Liver (tissue), 9 donors: ENCODE results near the gene PLAAT5. TPM values are rescaled to one million over a fixed set of nuclear protein-coding genes. Genes with fewer than 3 reads are reported as not detected.

ENCODE experiments used
- DNase-seq: peaks from one replicate; pipeline ENCODE4 v3.0.0-alpha.2; 2017; ENCODE audit warnings: low spot score
- H3K27ac ChIP-seq, 2 donors: one replicate each; pipeline ENCODE4 v1.7.0; 2013; ENCODE audit warnings: inconsistent platforms in 2 of 2, low read length in 2 of 2, control low read depth in 1 of 2, low read depth in 1 of 2, mild to moderate bottlenecking in 1 of 2
- H3K27me3 ChIP-seq, 4 donors: one replicate each; pipeline versions ENCODE4 v1.6.1 to v1.7.0; 2013; ENCODE audit warnings: low read length in 3 of 4, inconsistent platforms in 1 of 4, mild to moderate bottlenecking in 1 of 4, moderate library complexity in 1 of 4; ENCODE audit not compliant: control insufficient read depth in 4 of 4, insufficient read depth in 4 of 4
- H3K36me3 ChIP-seq, 4 donors: one replicate each; pipeline versions ENCODE4 v1.6.1 to v1.7.0; 2013; ENCODE audit warnings: low read length in 3 of 4, mild to moderate bottlenecking in 3 of 4, low read depth in 1 of 4, moderate library complexity in 1 of 4; ENCODE audit not compliant: control insufficient read depth in 4 of 4, insufficient read depth in 3 of 4
- H3K4me1 ChIP-seq, 4 donors: one replicate each; pipeline versions ENCODE4 v1.6.1 to v1.7.0; 2013; ENCODE audit warnings: low read length in 3 of 4, mild to moderate bottlenecking in 3 of 4, moderate library complexity in 1 of 4; ENCODE audit not compliant: control insufficient read depth in 4 of 4, insufficient read depth in 4 of 4
- H3K4me3 ChIP-seq, 3 donors: one replicate each; pipeline versions ENCODE4 v1.6.1 to v1.7.0; 2013; ENCODE audit warnings: low read length in 3 of 3, control low read depth in 1 of 3, low read depth in 1 of 3, mild to moderate bottlenecking in 1 of 3
- H3K9ac ChIP-seq, 2 donors: one replicate each; pipeline ENCODE4 v1.7.0; 2013; ENCODE audit warnings: low read length in 2 of 2, mild to moderate bottlenecking in 2 of 2, moderate library complexity in 2 of 2, control low read depth in 1 of 2, low read depth in 1 of 2
- H3K9me3 ChIP-seq, 4 donors: one replicate each; pipeline versions ENCODE4 v1.6.1 to v1.7.0; 2013; ENCODE audit warnings: low read length in 3 of 4; ENCODE audit not compliant: control insufficient read depth in 4 of 4
- EGR1 ChIP-seq, 2 donors: IDR thresholded peaks; 2 replicates each; pipeline ENCODE4 v1.6.1; 2016 to 2018; ENCODE audit warnings: antibody characterized with exemption in 2 of 2, low read depth in 2 of 2
- FOXA1 ChIP-seq: IDR thresholded peaks from 2 replicates; pipeline ENCODE4 v1.6.1; 2016; ENCODE audit warnings: antibody characterized with exemption
- FOXA2 ChIP-seq: IDR thresholded peaks from 2 replicates; pipeline ENCODE4 v1.6.1; 2016; ENCODE audit warnings: antibody characterized with exemption
- GABPA ChIP-seq, 2 donors: IDR thresholded peaks in 1 of 2; conservative IDR thresholded peaks in 1 of 2; 2 replicates each; pipeline ENCODE4 v1.6.1; 2016; ENCODE audit warnings: antibody characterized with exemption in 2 of 2, mild to moderate bottlenecking in 1 of 2, moderate library complexity in 1 of 2
- HNF4A ChIP-seq, 2 donors: conservative IDR thresholded peaks; 2 replicates each; pipeline ENCODE4 v1.6.1; 2016; ENCODE audit warnings: antibody characterized with exemption in 2 of 2, mild to moderate bottlenecking in 2 of 2
- HNF4G ChIP-seq: IDR thresholded peaks from 2 replicates; pipeline ENCODE4 v1.6.1; 2016; ENCODE audit warnings: antibody characterized with exemption
- JUND ChIP-seq, 2 donors: IDR thresholded peaks; 2 replicates each; pipeline ENCODE4 v1.6.1; 2016; ENCODE audit warnings: antibody characterized with exemption in 2 of 2
- NR2F2 ChIP-seq: IDR thresholded peaks from 2 replicates; pipeline ENCODE4 v1.6.1; 2016; ENCODE audit warnings: antibody characterized with exemption
- RAD21 ChIP-seq, 2 donors: IDR thresholded peaks; 2 replicates each; pipeline ENCODE4 v1.6.1; 2016; ENCODE audit warnings: antibody characterized with exemption in 2 of 2, mild to moderate bottlenecking in 2 of 2
- RXRA ChIP-seq, 2 donors: IDR thresholded peaks; 2 replicates each; pipeline ENCODE4 v1.6.1; 2017 to 2018; ENCODE audit warnings: antibody characterized with exemption in 2 of 2, mild to moderate bottlenecking in 1 of 2
- SP1 ChIP-seq: IDR thresholded peaks from 2 replicates; pipeline ENCODE4 v1.6.1; 2018; ENCODE audit warnings: antibody characterized with exemption, mild to moderate bottlenecking
- TAF1 ChIP-seq: conservative IDR thresholded peaks from 2 replicates; pipeline ENCODE4 v1.6.1; 2016; ENCODE audit warnings: antibody characterized with exemption, mild to moderate bottlenecking
- YY1 ChIP-seq: IDR thresholded peaks from 2 replicates; pipeline ENCODE4 v1.6.1; 2016; ENCODE audit warnings: antibody characterized with exemption, mild to moderate bottlenecking
- WGBS: extraction: QIAGEN DNeasy Blood & Tissue Kit; methylation state at CpG from one replicate; pipeline ENCODE4 v1.1.7; 2013; 5-methylcytosine and 5-hydroxymethylcytosine counted together
- polyA plus RNA-seq, 2 donors: library from polyadenylated mRNA; stranded (reverse) in 1 of 2; unstranded in 1 of 2; fragments of 200-250 nt in 1 of 2; fragments of >200 nt in 1 of 2; fragmentation: Nextera tagmentation in 1 of 2; extraction: Ambion mirVana in 1 of 2; gene quantifications; one replicate each; pipeline versions ENCODE4 v1.2.1 to v1.2.3, GENCODE V29; 2013 to 2015
- total RNA-seq, 2 donors: library from RNA; depleted of rRNA; stranded (reverse); fragments of >200 nt; gene quantifications; one replicate each; pipeline ENCODE4 v1.2.3, GENCODE V29; 2014
- TF ChIP-seq, protein P1 (sequence below): fragments of 150-350 bp; IDR thresholded peaks from 2 replicates; pipeline ENCODE4 v1.5.1; 2017; ENCODE audit warnings: improper control_type of control experiment, low read depth, low read length; ENCODE audit not compliant: missing input control
- TF ChIP-seq, protein P2 (sequence below): IDR thresholded peaks from 2 replicates; pipeline ENCODE4 v1.6.1; 2016; ENCODE audit warnings: antibody characterized with exemption
- TF ChIP-seq, protein P3 (sequence below): IDR thresholded peaks from 2 replicates; pipeline ENCODE4 v1.6.1; 2016; ENCODE audit warnings: antibody characterized with exemption, mild to moderate bottlenecking
- TF ChIP-seq, protein P4 (sequence below): IDR thresholded peaks from 2 replicates; pipeline ENCODE4 v1.6.1; 2016; ENCODE audit warnings: antibody characterized with exemption
- TF ChIP-seq, protein P5 (sequence below): IDR thresholded peaks from 2 replicates; pipeline ENCODE4 v1.6.1; 2016; ENCODE audit warnings: antibody characterized with exemption
- donor health status: healthy.
- donor health status: healthy.
- donor health status: healthy.
- donor health status: healthy.
- donor health status: healthy.

The PLAAT5 gene
- total and polyA plus RNA-seq, 4 donors: 0.03 to 1.4 TPM; not detected in 2

DNA sequence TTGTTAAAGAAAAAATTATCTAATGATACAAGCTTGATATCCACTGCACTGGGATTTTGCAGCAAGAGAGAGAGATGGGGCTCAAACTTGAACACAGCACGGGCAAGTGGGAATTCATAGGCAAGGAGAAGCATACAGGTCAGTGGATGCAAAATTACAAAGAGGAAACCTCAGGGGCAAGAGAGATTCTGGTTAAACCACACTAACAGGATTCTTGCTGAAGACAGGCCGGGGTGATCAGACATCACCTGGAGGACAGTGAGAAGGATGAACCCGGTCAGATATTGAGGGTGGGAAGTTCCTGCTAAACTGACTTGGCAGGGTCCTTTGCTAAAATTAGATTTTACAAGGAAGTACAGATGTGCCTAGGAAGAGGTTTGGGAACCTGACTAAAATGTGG, 43.1 kb upstream of the PLAAT5 start:
- WGBS: 86% methylated on average over 3 of the region's 3 CpGs
- no peak for TF ChIP-seq RXRA (IDR thresholded peaks at IDR 0.05)
- no peak for TF ChIP-seq NR2F2
- TF ChIP-seq, protein P1, sequence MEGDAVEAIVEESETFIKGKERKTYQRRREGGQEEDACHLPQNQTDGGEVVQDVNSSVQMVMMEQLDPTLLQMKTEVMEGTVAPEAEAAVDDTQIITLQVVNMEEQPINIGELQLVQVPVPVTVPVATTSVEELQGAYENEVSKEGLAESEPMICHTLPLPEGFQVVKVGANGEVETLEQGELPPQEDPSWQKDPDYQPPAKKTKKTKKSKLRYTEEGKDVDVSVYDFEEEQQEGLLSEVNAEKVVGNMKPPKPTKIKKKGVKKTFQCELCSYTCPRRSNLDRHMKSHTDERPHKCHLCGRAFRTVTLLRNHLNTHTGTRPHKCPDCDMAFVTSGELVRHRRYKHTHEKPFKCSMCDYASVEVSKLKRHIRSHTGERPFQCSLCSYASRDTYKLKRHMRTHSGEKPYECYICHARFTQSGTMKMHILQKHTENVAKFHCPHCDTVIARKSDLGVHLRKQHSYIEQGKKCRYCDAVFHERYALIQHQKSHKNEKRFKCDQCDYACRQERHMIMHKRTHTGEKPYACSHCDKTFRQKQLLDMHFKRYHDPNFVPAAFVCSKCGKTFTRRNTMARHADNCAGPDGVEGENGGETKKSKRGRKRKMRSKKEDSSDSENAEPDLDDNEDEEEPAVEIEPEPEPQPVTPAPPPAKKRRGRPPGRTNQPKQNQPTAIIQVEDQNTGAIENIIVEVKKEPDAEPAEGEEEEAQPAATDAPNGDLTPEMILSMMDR: no peak
- no peak for TF ChIP-seq HNF4G
- TF ChIP-seq, protein P2, sequence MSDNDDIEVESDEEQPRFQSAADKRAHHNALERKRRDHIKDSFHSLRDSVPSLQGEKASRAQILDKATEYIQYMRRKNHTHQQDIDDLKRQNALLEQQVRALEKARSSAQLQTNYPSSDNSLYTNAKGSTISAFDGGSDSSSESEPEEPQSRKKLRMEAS: no peak
- no peak for TF ChIP-seq YY1
- TF ChIP-seq JUND (IDR thresholded peaks at IDR 0.05): no peak
- TF ChIP-seq TAF1: no peak
- no peak for TF ChIP-seq HNF4A (conservative IDR thresholded peaks at IDR 0.05)
- TF ChIP-seq, protein P3, sequence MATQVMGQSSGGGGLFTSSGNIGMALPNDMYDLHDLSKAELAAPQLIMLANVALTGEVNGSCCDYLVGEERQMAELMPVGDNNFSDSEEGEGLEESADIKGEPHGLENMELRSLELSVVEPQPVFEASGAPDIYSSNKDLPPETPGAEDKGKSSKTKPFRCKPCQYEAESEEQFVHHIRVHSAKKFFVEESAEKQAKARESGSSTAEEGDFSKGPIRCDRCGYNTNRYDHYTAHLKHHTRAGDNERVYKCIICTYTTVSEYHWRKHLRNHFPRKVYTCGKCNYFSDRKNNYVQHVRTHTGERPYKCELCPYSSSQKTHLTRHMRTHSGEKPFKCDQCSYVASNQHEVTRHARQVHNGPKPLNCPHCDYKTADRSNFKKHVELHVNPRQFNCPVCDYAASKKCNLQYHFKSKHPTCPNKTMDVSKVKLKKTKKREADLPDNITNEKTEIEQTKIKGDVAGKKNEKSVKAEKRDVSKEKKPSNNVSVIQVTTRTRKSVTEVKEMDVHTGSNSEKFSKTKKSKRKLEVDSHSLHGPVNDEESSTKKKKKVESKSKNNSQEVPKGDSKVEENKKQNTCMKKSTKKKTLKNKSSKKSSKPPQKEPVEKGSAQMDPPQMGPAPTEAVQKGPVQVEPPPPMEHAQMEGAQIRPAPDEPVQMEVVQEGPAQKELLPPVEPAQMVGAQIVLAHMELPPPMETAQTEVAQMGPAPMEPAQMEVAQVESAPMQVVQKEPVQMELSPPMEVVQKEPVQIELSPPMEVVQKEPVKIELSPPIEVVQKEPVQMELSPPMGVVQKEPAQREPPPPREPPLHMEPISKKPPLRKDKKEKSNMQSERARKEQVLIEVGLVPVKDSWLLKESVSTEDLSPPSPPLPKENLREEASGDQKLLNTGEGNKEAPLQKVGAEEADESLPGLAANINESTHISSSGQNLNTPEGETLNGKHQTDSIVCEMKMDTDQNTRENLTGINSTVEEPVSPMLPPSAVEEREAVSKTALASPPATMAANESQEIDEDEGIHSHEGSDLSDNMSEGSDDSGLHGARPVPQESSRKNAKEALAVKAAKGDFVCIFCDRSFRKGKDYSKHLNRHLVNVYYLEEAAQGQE: no peak
- TF ChIP-seq, protein P4, sequence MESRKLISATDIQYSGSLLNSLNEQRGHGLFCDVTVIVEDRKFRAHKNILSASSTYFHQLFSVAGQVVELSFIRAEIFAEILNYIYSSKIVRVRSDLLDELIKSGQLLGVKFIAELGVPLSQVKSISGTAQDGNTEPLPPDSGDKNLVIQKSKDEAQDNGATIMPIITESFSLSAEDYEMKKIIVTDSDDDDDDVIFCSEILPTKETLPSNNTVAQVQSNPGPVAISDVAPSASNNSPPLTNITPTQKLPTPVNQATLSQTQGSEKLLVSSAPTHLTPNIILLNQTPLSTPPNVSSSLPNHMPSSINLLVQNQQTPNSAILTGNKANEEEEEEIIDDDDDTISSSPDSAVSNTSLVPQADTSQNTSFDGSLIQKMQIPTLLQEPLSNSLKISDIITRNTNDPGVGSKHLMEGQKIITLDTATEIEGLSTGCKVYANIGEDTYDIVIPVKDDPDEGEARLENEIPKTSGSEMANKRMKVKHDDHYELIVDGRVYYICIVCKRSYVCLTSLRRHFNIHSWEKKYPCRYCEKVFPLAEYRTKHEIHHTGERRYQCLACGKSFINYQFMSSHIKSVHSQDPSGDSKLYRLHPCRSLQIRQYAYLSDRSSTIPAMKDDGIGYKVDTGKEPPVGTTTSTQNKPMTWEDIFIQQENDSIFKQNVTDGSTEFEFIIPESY: no peak
- no peak for TF ChIP-seq GABPA (IDR thresholded peaks at IDR 0.05 in 1 of 2, conservative IDR thresholded peaks at IDR 0.05 in 1 of 2)
- no peak for TF ChIP-seq SP1
- H3K27me3 ChIP-seq: no peaks in the 10 kb centered on the region
- H3K27ac ChIP-seq: no peak overlapping the region
- DNase-seq: no peak
- no peaks in the 10 kb centered on the region for H3K36me3 ChIP-seq
- H3K4me3 ChIP-seq: no peak overlapping the region
- H3K4me1 ChIP-seq: peaks cover 9 to 25% (median 16%) of the 10 kb centered on the region in 4 donors
- no peaks in the 10 kb centered on the region for H3K9me3 ChIP-seq
- no peak overlapping the region for H3K9ac ChIP-seq

DNA sequence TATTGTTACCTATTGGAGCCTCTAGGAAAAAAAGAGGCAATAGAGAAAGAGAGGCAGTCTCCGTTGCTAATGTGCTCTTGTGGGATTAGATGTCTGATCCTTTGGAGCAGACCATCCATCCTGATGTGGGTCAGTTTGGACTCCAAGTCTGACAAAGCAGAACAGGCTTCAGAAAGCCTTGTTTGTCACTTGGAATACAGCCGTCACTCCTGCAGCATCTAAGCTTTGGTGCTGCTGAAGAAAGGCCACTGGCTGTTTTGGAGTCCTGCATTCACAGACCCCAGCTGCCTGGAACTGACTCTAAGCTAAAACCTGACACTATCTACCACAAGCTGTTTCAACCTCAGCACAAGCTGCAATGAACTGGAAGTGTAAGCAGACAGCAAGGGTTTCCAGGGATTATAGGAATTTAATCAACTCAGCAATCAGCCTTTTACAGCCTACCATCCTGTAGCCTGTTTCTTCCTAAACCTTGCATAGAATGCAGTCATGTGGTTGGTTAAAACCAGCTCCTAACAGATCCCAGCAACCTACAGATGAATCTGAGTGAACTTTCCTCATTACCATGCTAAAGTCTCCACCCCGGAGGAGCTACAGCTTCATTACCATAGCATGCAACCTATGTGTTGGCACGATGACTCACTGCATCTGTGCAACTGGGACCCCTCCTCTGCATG, 42.0 kb upstream of the PLAAT5 start:
- H3K4me3 ChIP-seq: no peak overlapping the region
- H3K36me3 ChIP-seq: no peaks in the 10 kb centered on the region
- H3K4me1 ChIP-seq: peaks cover 5 to 16% (median 10%) of the 10 kb centered on the region in 4 donors
- DNase-seq: no peak
- WGBS: 91% methylated on average over 4 of the region's 4 CpGs
- H3K9me3 ChIP-seq: no peaks in the 10 kb centered on the region
- no peaks in the 10 kb centered on the region for H3K27me3 ChIP-seq
- TF ChIP-seq FOXA1 (no peak), RAD21 (IDR thresholded peaks at IDR 0.05) (no peak), NR2F2 (no peak), SP1 (no peak), HNF4G (no peak), YY1 (no peak), FOXA2 (no peak), HNF4A (conservative IDR thresholded peaks at IDR 0.05) (no peak), EGR1 (IDR thresholded peaks at IDR 0.05; ENCODE audit: low read depth in 2 of 2) (no peak), RXRA (IDR thresholded peaks at IDR 0.05) (no peak)
- TF ChIP-seq, protein P1: no peak
- TF ChIP-seq, protein P2: no peak
- TF ChIP-seq, protein P4: no peak
- TF ChIP-seq, protein P5, sequence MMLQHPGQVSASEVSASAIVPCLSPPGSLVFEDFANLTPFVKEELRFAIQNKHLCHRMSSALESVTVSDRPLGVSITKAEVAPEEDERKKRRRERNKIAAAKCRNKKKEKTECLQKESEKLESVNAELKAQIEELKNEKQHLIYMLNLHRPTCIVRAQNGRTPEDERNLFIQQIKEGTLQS: no peak
- no peak overlapping the region for H3K27ac ChIP-seq
- no peak overlapping the region for H3K9ac ChIP-seq
